HepG2 (cell line): ENCODE measurements around the gene RASSF10. TPM values are rescaled to one million over a fixed set of nuclear protein-coding genes. Genes with fewer than 3 reads are reported as not detected.

Experiments used
- ATAC-seq: fragments of 200-7000 bp; cut with Tn5 transposase; 3 replicates; pipeline ENCODE4 v1.9.1; 2020; ENCODE audit warnings: mild to moderate bottlenecking, moderate library complexity
- BruUV-seq: library from RNA; stranded (reverse); fragments of 400-500 nt; replicated peaks from 2 replicates; lab custom pipeline; 2021; lab: Mats Ljungman, UMichigan
- CTCF ChIA-PET: fragments of 300-600 bp; formaldehyde crosslinking; extraction: SDS; loops from one replicate; lab custom pipeline; 2021; ENCODE audit warnings: low total read pairs, inconsistent platforms, low intra/inter-chr PET ratio; lab: Yijun Ruan, JAX
- POLR2A ChIA-PET: fragments of 350-600 bp; sonication (Branson Sonifier 250); formaldehyde crosslinking; loops from one replicate; lab custom pipeline; 2020; ENCODE audit warnings: antibody characterized with exemption, inconsistent platforms; lab: Yijun Ruan, JAX
- DNase-seq: peaks from one replicate; pipeline ENCODE4 v3.0.0-alpha.2; 2015; ENCODE audit warnings: low spot score
- FAIRE-seq: peaks from 3 replicates; lab custom pipeline; 2011; peaks lifted over from hg19 to GRCh38; lab: Jason Lieb, UNC
- H2AFZ ChIP-seq: one replicate; pipeline ENCODE4 v1.6.1; 2011; ENCODE audit warnings: low read length, inconsistent platforms
- H3K27ac ChIP-seq: fragments of 300-600 bp; 3 replicates; pipeline ENCODE4 v1.8.0; 2011; ENCODE audit warnings: mixed run types, mild to moderate bottlenecking, mixed read lengths, low read length, inconsistent platforms; ENCODE audit not compliant: insufficient read depth; ENCODE audit errors: extremely low read length
- H3K27me3 ChIP-seq, 2 experiments: fragments of 200-600 bp in 1 of 2; 2 replicates in 1 of 2; 3 replicates in 1 of 2; pipeline versions ENCODE4 v1.6.0 to v1.8.0; 2011; ENCODE audit warnings: low read length in 2 of 2, mild to moderate bottlenecking in 2 of 2, moderate library complexity in 2 of 2, inconsistent platforms in 1 of 2; ENCODE audit not compliant: insufficient read depth in 2 of 2, control insufficient read depth in 1 of 2
- H3K36me3 ChIP-seq, 2 experiments: fragments of 200-600 bp in 1 of 2; replicated peaks in 1 of 2; 2 replicates in 1 of 2; 3 replicates in 1 of 2; pipeline versions ENCODE4 v1.5.1 to v1.8.0; 2011; ENCODE audit warnings: low read length in 2 of 2, inconsistent platforms in 1 of 2; ENCODE audit not compliant: insufficient read depth in 2 of 2, control insufficient read depth in 1 of 2
- H3K4me1 ChIP-seq: 2 replicates; pipeline ENCODE4 v1.5.1; 2012; ENCODE audit warnings: low read length, inconsistent platforms; ENCODE audit not compliant: insufficient read depth
- H3K4me2 ChIP-seq: 2 replicates; pipeline ENCODE4 v1.6.0; 2011; ENCODE audit warnings: low read depth, low read length, inconsistent platforms
- H3K4me3 ChIP-seq, 3 experiments: fragments of 200-600 bp in 1 of 3; sonication (generic), shearing (Covaris generic) in 1 of 3; replicated peaks in 1 of 3; 2 replicates each; pipeline ENCODE4 v1.5.1; 2011 to 2016; ENCODE audit warnings: low read length in 3 of 3, inconsistent platforms in 2 of 3, low read depth in 2 of 3, mild to moderate bottlenecking in 2 of 3, control low read depth in 1 of 3, mixed read lengths in 1 of 3; ENCODE audit not compliant: insufficient read depth in 1 of 3
- H3K79me2 ChIP-seq: one replicate; pipeline ENCODE4 v1.6.1; 2011; ENCODE audit warnings: low read length, inconsistent platforms; ENCODE audit not compliant: insufficient read depth
- H3K9ac ChIP-seq: 2 replicates; pipeline ENCODE4 v1.6.0; 2011; ENCODE audit warnings: mild to moderate bottlenecking, low read depth, low read length, inconsistent platforms; ENCODE audit not compliant: insufficient read depth
- H3K9me3 ChIP-seq: 2 replicates; pipeline ENCODE4 v1.5.1; 2012; ENCODE audit warnings: mild to moderate bottlenecking, low read length
- H4K20me1 ChIP-seq: 2 replicates; pipeline ENCODE4 v1.6.0; 2011; ENCODE audit warnings: inconsistent platforms, mild to moderate bottlenecking, low read length, moderate library complexity; ENCODE audit not compliant: insufficient read depth
- BORCS8-MEF2B ChIP-seq: sonication (generic); formaldehyde crosslinking; IDR thresholded peaks from 2 replicates; pipeline ENCODE4 v1.8.0; 2022; ENCODE audit warnings: mild to moderate bottlenecking, missing genetic modification reagents
- CBX2 ChIP-seq, 2 experiments: fragments of 200-600 bp in 1 of 2; sonication (generic); formaldehyde crosslinking in 1 of 2; IDR thresholded peaks; 2 replicates each; pipeline versions ENCODE4 v1.7.0 to v1.8.1; 2018 to 2022; ENCODE audit warnings: low read depth in 2 of 2, low read length in 1 of 2, mild to moderate bottlenecking in 1 of 2, missing genetic modification reagents in 1 of 2
- HDAC2 ChIP-seq: sonication (generic); formaldehyde crosslinking; IDR thresholded peaks from 2 replicates; pipeline ENCODE4 v1.4.0; 2020; ENCODE audit warnings: missing genetic modification reagents
- HINFP ChIP-seq: sonication (generic); formaldehyde crosslinking; IDR thresholded peaks from 2 replicates; pipeline ENCODE4 v1.4.0; 2020; ENCODE audit warnings: low read depth, mild to moderate bottlenecking, missing genetic modification reagents
- KDM2A ChIP-seq: sonication (generic); formaldehyde crosslinking; IDR thresholded peaks from 2 replicates; pipeline ENCODE4 v1.4.0; 2020; ENCODE audit warnings: low read depth, missing genetic modification reagents, borderline replicate concordance
- NR3C1 ChIP-seq: sonication (generic); formaldehyde crosslinking; IDR thresholded peaks from 2 replicates; pipeline ENCODE4 v1.4.0; 2020; ENCODE audit warnings: missing genetic modification reagents
- PTBP1 ChIP-seq: fragments of 200-400 bp; formaldehyde crosslinking; IDR thresholded peaks from 2 replicates; pipeline ENCODE4 v1.6.1; 2018; ENCODE audit warnings: low read length, low read depth; ENCODE audit not compliant: poor library complexity, severe bottlenecking
- RAD21 ChIP-seq: fragments of 450-650 bp; formaldehyde crosslinking; IDR thresholded peaks from 2 replicates; pipeline ENCODE4 v1.5.0; 2020; ENCODE audit warnings: mild to moderate bottlenecking
- SALL1 ChIP-seq: sonication (generic); formaldehyde crosslinking; IDR thresholded peaks from 2 replicates; pipeline ENCODE4 v1.8.0; 2022; ENCODE audit warnings: mild to moderate bottlenecking, missing genetic modification reagents
- ZNF12 ChIP-seq: sonication (generic); formaldehyde crosslinking; IDR thresholded peaks from 2 replicates; pipeline ENCODE4 v1.5.0; 2020; ENCODE audit warnings: missing genetic modification reagents
- ZNF264 ChIP-seq: sonication (generic); formaldehyde crosslinking; IDR thresholded peaks from 2 replicates; pipeline ENCODE4 v1.4.0; 2020; ENCODE audit warnings: missing genetic modification reagents
- WGBS: methylation state at CpG from one replicate; pipeline ENCODE4 v1.1.6; 2017; ENCODE audit warnings: low lambda C conversion rate; 5-methylcytosine and 5-hydroxymethylcytosine counted together
- in situ Hi-C: cut with HindIII; loops from 2 replicates; pipeline ENCODE4 v1.10.0; 2017; ENCODE audit warnings: low pct_unique_long_range_greater_than_20kb; ENCODE audit not compliant: extremely low pct_ligation_motif_present
- intact Hi-C: fragments of 100-400 bp; cut with micrococcal nuclease; formaldehyde crosslinking; loops from one replicate; pipeline ENCODE4 v1.10.0; 2022; ENCODE audit not compliant: unreplicated experiment
- polyA plus RNA-seq, 8 experiments: library from polyadenylated mRNA; depleted of rRNA in 3 of 8; stranded (reverse) in 7 of 8; unstranded in 1 of 8; fragments of >200 nt; fragmentation: Illumina TruSeq in 4 of 8; extraction: Trizol in 4 of 8; gene quantifications; 2 replicates each; pipeline versions ENCODE4 v1.2.1 to v1.2.3, GENCODE V29; 2011 to 2016; ENCODE audit warnings: low read depth in 4 of 8, missing spikeins in 1 of 8, mixed read lengths in 1 of 8; ENCODE audit not compliant: insufficient read depth in 1 of 8
- total RNA-seq, 5 experiments: library from RNA; depleted of rRNA; stranded (reverse); fragments of >200 nt; fragmentation: Illumina TruSeq; extraction: Trizol; gene quantifications; 2 replicates each; pipeline ENCODE4 v1.2.3, GENCODE V29; 2016; ENCODE audit warnings: low read depth in 1 of 5
- TF ChIP-seq, protein P1 (sequence below): sonication (generic); formaldehyde crosslinking; IDR thresholded peaks from 2 replicates; pipeline ENCODE4 v1.8.1; 2022; ENCODE audit warnings: low read depth, mild to moderate bottlenecking, missing genetic modification reagents
- TF ChIP-seq, protein P2 (sequence below): fragments of 450-650 bp; IDR thresholded peaks from 2 replicates; pipeline ENCODE4 v1.6.1; 2016

RASSF10 gene
- total and polyA plus RNA-seq, 2 of the 13 experiments (the other 11 are each of a cell fraction or from before 2014, with no cell fraction given) = not detected

DNA sequence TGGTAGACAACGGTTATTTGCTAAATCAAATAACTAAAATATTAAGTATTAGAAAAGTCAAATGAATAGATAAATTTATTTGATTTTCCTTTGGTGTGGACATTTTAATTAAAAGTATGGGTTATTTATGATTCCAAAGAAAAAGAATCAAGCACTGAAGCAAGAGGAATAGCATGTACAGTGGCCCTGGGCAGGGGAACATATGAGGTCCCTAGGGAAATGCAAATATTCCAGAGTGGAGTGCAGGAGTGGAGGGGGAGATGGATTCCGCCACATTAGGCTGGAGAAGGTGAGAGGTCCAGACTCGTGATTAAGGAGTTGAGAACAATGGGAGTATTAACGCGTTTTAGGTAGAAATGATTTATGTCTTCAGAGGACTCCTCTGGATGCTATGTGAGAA, 30.0 kb downstream of the RASSF10 start (continued):
- TF ChIP-seq, protein P1, sequence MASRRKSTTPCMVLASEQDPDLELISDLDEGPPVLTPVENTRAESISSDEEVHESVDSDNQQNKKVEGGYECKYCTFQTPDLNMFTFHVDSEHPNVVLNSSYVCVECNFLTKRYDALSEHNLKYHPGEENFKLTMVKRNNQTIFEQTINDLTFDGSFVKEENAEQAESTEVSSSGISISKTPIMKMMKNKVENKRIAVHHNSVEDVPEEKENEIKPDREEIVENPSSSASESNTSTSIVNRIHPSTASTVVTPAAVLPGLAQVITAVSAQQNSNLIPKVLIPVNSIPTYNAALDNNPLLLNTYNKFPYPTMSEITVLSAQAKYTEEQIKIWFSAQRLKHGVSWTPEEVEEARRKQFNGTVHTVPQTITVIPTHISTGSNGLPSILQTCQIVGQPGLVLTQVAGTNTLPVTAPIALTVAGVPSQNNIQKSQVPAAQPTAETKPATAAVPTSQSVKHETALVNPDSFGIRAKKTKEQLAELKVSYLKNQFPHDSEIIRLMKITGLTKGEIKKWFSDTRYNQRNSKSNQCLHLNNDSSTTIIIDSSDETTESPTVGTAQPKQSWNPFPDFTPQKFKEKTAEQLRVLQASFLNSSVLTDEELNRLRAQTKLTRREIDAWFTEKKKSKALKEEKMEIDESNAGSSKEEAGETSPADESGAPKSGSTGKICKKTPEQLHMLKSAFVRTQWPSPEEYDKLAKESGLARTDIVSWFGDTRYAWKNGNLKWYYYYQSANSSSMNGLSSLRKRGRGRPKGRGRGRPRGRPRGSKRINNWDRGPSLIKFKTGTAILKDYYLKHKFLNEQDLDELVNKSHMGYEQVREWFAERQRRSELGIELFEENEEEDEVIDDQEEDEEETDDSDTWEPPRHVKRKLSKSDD (CRISPR knock-in tag) = no peak
- no peak for TF ChIP-seq ZNF12 (CRISPR knock-in tag)
- no peak for TF ChIP-seq NR3C1
- TF ChIP-seq ZNF264 = no peak
- TF ChIP-seq CBX2 (IDR thresholded peaks at IDR 0.05; ENCODE audit: low read depth, low read length) = no peak
- no peak for TF ChIP-seq CBX2 (CRISPR knock-in tag; IDR thresholded peaks at IDR 0.05; ENCODE audit: low read depth)
- TF ChIP-seq HINFP = no peak
- TF ChIP-seq BORCS8-MEF2B (CRISPR knock-in tag) = no peak

DNA sequence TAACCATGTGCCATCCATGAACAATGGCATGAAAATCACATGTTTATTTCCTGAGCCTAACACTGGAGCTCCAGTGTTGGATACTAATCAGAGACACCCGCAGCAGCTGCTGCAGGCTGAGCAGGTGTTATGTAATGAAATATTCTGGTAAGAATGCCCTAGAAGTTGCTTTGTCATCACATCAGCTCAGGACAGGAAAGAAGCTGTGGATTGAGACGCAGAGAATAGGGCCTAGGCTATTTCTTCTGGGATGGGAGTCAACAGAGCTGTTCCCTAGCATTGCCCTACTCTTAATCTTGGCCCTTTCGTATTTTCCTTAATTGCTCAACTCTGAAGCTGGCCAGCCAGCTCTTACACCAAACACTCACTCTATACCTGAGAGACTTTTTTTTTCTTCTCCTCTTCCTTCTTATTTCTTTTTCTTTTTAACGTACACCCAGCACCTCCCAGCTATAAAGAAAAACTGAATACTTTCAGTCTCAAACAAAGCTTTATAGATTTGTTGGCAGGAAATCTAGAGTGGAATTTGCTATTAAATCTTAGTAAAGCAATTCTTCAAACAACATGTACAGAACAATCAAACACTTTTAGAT, 31.9 kb downstream of the RASSF10 start:
- no peak overlapping the region for H2AFZ ChIP-seq
- TF ChIP-seq KDM2A (CRISPR knock-in tag) (no peak), PTBP1 (no peak), RAD21 (CRISPR knock-in tag) (no peak), SALL1 (CRISPR knock-in tag) (no peak), HDAC2 (CRISPR knock-in tag) (no peak)
- TF ChIP-seq, protein P2, sequence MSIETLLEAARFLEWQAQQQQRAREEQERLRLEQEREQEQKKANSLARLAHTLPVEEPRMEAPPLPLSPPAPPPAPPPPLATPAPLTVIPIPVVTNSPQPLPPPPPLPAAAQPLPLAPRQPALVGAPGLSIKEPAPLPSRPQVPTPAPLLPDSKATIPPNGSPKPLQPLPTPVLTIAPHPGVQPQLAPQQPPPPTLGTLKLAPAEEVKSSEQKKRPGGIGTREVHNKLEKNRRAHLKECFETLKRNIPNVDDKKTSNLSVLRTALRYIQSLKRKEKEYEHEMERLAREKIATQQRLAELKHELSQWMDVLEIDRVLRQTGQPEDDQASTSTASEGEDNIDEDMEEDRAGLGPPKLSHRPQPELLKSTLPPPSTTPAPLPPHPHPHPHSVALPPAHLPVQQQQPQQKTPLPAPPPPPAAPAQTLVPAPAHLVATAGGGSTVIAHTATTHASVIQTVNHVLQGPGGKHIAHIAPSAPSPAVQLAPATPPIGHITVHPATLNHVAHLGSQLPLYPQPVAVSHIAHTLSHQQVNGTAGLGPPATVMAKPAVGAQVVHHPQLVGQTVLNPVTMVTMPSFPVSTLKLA = peak; percentile 80
- H3K9ac ChIP-seq = no peak overlapping the region
- H3K4me2 ChIP-seq = no peak overlapping the region
- 6% methylated on average over 4 of the region's 4 CpGs for WGBS
- in situ Hi-C loops = no loop called here
- H3K4me1 ChIP-seq = peaks cover 39% of the 10 kb centered on the region
- no peak for FAIRE-seq
- H3K27ac ChIP-seq = no peak overlapping the region
- no peak for DNase-seq
- H3K27me3 ChIP-seq = no peaks in the 10 kb centered on the region
- H4K20me1 ChIP-seq = no peaks in the 10 kb centered on the region
- no peak overlapping the region for H3K4me3 ChIP-seq
- H3K79me2 ChIP-seq = no peaks in the 10 kb centered on the region
- POLR2A ChIA-PET = no interaction called here
- no peaks in the 10 kb centered on the region for H3K36me3 ChIP-seq
- CTCF ChIA-PET = no interaction called here
- no peak for ATAC-seq
- no TSS peak for BruUV-seq
- intact Hi-C loops = no loop called here
- H3K9me3 ChIP-seq = no peaks in the 10 kb centered on the region
